Testis (tissue), 3 donors: ENCODE measurements around the gene KIAA1210. TPM values are rescaled to one million over a fixed set of nuclear protein-coding genes. Genes with fewer than 3 reads are reported as not detected.

Source experiments
- DNase-seq: peaks from one replicate; pipeline ENCODE4 v3.0.0-alpha.2; 2019
- H3K27ac ChIP-seq, 2 donors: fragments of 200-600 bp; sonication (generic); one replicate each; pipeline ENCODE4 v1.5.1; 2019
- H3K27me3 ChIP-seq: fragments of 200-600 bp; sonication (generic); one replicate; pipeline ENCODE4 v1.5.1; 2019
- H3K36me3 ChIP-seq: fragments of 200-600 bp; sonication (generic); one replicate; pipeline ENCODE4 v1.5.1; 2017; ENCODE audit warnings: low read depth; ENCODE audit errors: missing control alignments
- H3K4me1 ChIP-seq: fragments of 200-600 bp; sonication (generic); one replicate; pipeline ENCODE4 v1.5.1; 2019
- H3K4me3 ChIP-seq, 2 donors: fragments of 200-600 bp; sonication (generic); one replicate each; pipeline ENCODE4 v1.5.1; 2017 to 2019
- H3K9me3 ChIP-seq: fragments of 200-600 bp; sonication (generic); one replicate; pipeline ENCODE4 v1.5.1; 2017
- POLR2A ChIP-seq: fragments of 450-650 bp; IDR thresholded peaks from one replicate; pipeline ENCODE4 v1.6.1; 2017; ENCODE audit warnings: antibody characterized with exemption, mild to moderate bottlenecking, moderate library complexity
- WGBS, 2 donors: methylation state at CpG; one replicate each; pipeline ENCODE4 v1.1.5; 2018; 5-methylcytosine and 5-hydroxymethylcytosine counted together
- intact Hi-C: fragments of 100-400 bp; cut with DNase I; formaldehyde crosslinking; loops from one replicate; pipeline ENCODE4 v1.15.1; 2023; ENCODE audit warnings: low total_unique reads
- polyA plus RNA-seq: library from polyadenylated mRNA; stranded (reverse); fragments of 350-450 nt; fragmentation: Illumina TruSeq; extraction: RNeasy Lipid Tissue Mini Kit (QIAGEN cat#74804); gene quantifications from one replicate; pipeline ENCODE4 v1.2.3, GENCODE V29; 2014; ENCODE audit warnings: low read depth, low replicate concordance; ENCODE audit not compliant: insufficient read depth
- total RNA-seq, 2 donors: library from RNA; depleted of rRNA; stranded (reverse); fragments of >200 nt; gene quantifications; one replicate each; pipeline ENCODE4 v1.2.3, GENCODE V29; 2016
- TF ChIP-seq, protein P1 (sequence below), 3 experiments: fragments of 450-650 bp in 2 of 3; fragments of 200-600 bp in 1 of 3; sonication (generic) in 1 of 3; IDR thresholded peaks; one replicate each; pipeline ENCODE4 v1.5.1; 2016 to 2019; ENCODE audit warnings: antibody characterized with exemption in 3 of 3, mild to moderate bottlenecking in 2 of 3, moderate library complexity in 1 of 3

The KIAA1210 gene
- total and polyA plus RNA-seq, 3 donors from 2014 or later, result 63.0 to 286 (median 245) TPM

DNA sequence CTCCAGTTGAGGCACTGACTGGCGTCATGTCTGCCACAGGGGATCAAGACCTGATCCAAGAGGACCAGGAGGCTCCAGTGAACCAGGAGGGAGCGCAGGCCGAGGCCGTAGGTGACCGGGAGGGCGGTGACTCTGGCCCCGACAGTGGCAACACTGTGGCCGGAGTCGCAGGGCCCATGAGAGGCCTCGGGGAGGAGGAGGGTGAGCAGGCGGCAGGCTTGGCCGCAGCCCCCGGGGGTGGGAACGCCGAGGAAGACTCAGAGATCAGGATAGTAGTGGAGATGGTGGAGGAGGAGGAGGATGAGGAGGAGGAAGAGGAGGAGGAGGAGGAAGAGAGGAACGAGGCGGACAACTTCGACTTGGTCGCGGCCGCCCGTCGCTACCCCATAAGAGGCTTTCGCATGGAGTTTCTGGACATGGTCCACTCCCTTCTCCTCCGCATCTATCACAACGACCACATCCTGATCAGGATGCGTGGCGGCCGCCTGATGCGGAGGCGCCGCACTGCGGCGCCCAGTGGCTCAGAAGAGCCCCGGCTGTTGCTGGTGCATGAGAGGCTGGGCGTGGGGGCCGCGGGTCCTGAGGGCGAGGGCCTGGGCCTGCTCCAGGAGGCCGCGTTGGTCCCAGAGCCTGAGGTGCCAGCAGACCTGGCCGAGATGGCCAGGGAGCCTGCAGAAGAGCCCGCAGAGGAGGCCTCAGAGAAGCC lies 54.3 kb downstream of the KIAA1210 start:
- WGBS, 2 donors, result 57 to 90% methylated on average over 31 to 39 of the region's 43 CpGs
- Histone ChIP-seq H3K36me3 (no peaks in the 10 kb centered on the region), H3K27ac (no peak overlapping the region), H3K27me3 (no peaks in the 10 kb centered on the region), H3K4me3 (peak overlapping the region in 1 of 2 donors; percentile 23), H3K4me1 (no peaks in the 10 kb centered on the region), H3K9me3 (no peaks in the 10 kb centered on the region)
- intact Hi-C loops, result loop anchor here (5.0 kb wide), 1 partner anchor 66 kb away; no protein-coding TSS in a partner anchor
- TF ChIP-seq, protein P1, sequence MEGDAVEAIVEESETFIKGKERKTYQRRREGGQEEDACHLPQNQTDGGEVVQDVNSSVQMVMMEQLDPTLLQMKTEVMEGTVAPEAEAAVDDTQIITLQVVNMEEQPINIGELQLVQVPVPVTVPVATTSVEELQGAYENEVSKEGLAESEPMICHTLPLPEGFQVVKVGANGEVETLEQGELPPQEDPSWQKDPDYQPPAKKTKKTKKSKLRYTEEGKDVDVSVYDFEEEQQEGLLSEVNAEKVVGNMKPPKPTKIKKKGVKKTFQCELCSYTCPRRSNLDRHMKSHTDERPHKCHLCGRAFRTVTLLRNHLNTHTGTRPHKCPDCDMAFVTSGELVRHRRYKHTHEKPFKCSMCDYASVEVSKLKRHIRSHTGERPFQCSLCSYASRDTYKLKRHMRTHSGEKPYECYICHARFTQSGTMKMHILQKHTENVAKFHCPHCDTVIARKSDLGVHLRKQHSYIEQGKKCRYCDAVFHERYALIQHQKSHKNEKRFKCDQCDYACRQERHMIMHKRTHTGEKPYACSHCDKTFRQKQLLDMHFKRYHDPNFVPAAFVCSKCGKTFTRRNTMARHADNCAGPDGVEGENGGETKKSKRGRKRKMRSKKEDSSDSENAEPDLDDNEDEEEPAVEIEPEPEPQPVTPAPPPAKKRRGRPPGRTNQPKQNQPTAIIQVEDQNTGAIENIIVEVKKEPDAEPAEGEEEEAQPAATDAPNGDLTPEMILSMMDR (IDR thresholded peaks at IDR 0.05), result no peak
- no peak for TF ChIP-seq POLR2A
- no peak for DNase-seq

DNA sequence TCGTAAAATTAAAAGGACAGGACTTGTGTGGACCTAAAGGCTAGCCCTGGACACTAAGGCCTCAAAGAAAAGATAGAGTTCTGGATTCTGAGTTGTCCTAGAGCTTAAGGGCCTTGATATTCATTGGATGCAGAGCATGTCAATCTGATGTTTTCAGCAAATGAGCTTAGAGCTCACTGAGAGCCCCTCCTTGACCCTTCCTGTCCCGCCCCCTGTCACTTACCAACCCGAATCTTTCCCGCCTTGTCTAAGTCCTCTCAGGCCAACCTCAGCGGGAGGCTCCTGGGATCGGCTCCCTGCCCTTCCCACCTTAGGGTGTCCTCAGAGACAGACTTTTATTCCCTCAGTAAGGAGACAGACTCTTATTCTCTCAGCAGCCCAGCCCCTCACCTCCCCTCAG lies 54.9 kb downstream of the KIAA1210 start, which contains the start of gene CT47C1:
TSS of gene CT47C1 (plus strand) at position 250 of the 400 bp plus-strand sequence. CDS start 233 bp downstream, outside the sequence.
- no peak for TF ChIP-seq POLR2A
- TF ChIP-seq, protein P1 (IDR thresholded peaks at IDR 0.05), result no peak
- 75 to 84% methylated on average over 6 of the region's 6 CpGs for WGBS, 2 donors
- no peaks in the 10 kb centered on the region for H3K27me3 ChIP-seq
- H3K4me1 ChIP-seq, result no peaks in the 10 kb centered on the region
- intact Hi-C loops, result loop anchor here (5.0 kb wide), 1 partner anchor 65 kb away; no protein-coding TSS in a partner anchor
- H3K4me3 ChIP-seq, result peak within 1 kb of the TSS in 1 of 2 donors; percentile 23
- no peaks in the 10 kb centered on the region for H3K36me3 ChIP-seq
- DNase-seq, result peak; percentile 26
- no peaks in the 10 kb centered on the region for H3K9me3 ChIP-seq
- no peak within 1 kb of the TSS for H3K27ac ChIP-seq

DNA sequence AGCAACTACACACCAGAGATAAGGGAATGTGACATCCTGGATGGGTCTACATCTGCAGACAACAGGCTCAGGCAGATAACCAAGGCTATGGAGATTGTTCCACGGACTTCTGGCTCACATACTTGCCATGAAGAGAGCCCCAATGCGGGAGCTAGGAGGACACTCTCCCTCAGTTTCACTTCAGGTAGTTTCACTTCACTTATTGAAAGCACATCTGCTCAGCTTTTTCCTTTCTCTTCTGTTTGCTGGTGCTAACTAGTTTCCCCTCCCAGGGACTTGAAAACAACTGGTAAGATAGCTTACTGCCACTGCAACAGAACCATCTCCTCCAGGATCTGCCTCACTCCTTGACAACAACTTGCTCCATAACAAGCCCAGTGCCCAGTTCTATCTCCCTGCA lies 56.2 kb downstream of the KIAA1210 start:
- Histone ChIP-seq H3K27ac (no peak overlapping the region), H3K4me1 (no peaks in the 10 kb centered on the region), H3K9me3 (no peaks in the 10 kb centered on the region), H3K36me3 (no peaks in the 10 kb centered on the region), H3K27me3 (no peaks in the 10 kb centered on the region), H3K4me3 (no peak overlapping the region)
- WGBS, 2 donors, result 71 to 92% methylated on average over 2 of the region's 2 CpGs
- DNase-seq, result no peak
- no peak for TF ChIP-seq POLR2A
- TF ChIP-seq, protein P1 (IDR thresholded peaks at IDR 0.05), result no peak
- intact Hi-C loops, result loop anchor here (5.0 kb wide), 1 partner anchor 64 kb away; no protein-coding TSS in a partner anchor

DNA sequence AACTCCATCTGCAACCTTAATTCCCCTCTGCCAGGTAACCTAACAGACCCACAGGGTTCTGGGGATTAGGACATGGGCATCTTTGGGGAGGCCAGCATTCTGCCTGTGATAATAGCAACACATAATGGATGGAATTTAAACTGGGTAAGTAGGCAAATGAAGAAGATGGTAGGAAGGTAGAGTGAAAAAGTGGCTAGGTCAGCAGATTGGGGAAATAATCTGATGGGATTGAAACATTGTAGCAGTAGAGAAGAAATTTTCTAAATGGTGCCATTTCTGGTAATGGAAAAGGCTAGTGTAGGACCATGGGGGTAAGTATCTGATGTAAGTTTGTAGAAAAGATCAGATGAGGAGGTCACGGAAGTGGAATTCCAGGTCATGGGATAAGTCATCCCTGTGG lies 57.9 kb downstream of the KIAA1210 start:
- 85 to 95% methylated on average over 1 of the region's 1 CpG for WGBS, 2 donors

More for the DNA sequence above, 57.9 kb downstream of the KIAA1210 start:
- Histone ChIP-seq H3K4me1 (no peaks in the 10 kb centered on the region), H3K27ac (no peak overlapping the region), H3K27me3 (no peaks in the 10 kb centered on the region), H3K9me3 (no peaks in the 10 kb centered on the region), H3K36me3 (no peaks in the 10 kb centered on the region), H3K4me3 (no peak overlapping the region)
- DNase-seq, result no peak
- TF ChIP-seq, protein P1 (IDR thresholded peaks at IDR 0.05), result no peak
- no peak for TF ChIP-seq POLR2A
- intact Hi-C loops, result loop anchor here (5.0 to 10.0 kb wide), 2 partner anchors 62 to 215 kb away; no protein-coding TSS in a partner anchor
